Smooth muscle cell (in vitro differentiated cells): ENCODE data around the gene ZNF513. TPM values are rescaled to one million over a fixed set of nuclear protein-coding genes. Genes with fewer than 3 reads are reported as not detected.

Source experiments
- DNase-seq: peaks from one replicate; lab custom pipeline; 2025; ENCODE audit not compliant: unreplicated experiment; lab: John Stamatoyannopoulos, UW
- H2AFZ ChIP-seq: fragments of 200-600 bp; sonication (generic); 2 replicates; pipeline ENCODE4 v1.6.0; 2016; ENCODE audit warnings: antibody characterized with exemption, low read depth, mild to moderate bottlenecking
- H3F3A ChIP-seq: fragments of 200-600 bp; sonication (generic); 2 replicates; pipeline ENCODE4 v1.6.0; 2017; ENCODE audit warnings: antibody characterized with exemption, low read depth
- H3K27ac ChIP-seq: fragments of 200-600 bp; sonication (generic); 2 replicates; pipeline ENCODE4 v1.5.1; 2016; ENCODE audit warnings: low read depth, mild to moderate bottlenecking
- H3K27me3 ChIP-seq: fragments of 200-600 bp; sonication (generic); 2 replicates; pipeline ENCODE4 v1.6.1; 2016; ENCODE audit warnings: low read depth, mild to moderate bottlenecking
- H3K36me3 ChIP-seq: fragments of 200-600 bp; sonication (generic); 2 replicates; pipeline ENCODE4 v1.5.1; 2016; ENCODE audit warnings: low read depth
- H3K4me1 ChIP-seq: fragments of 200-600 bp; sonication (generic); 2 replicates; pipeline ENCODE4 v1.5.1; 2016; ENCODE audit warnings: low read depth
- H3K4me2 ChIP-seq: fragments of 200-600 bp; sonication (generic); 2 replicates; pipeline ENCODE4 v1.6.0; 2016; ENCODE audit warnings: mild to moderate bottlenecking
- H3K4me3 ChIP-seq: fragments of 200-600 bp; sonication (generic); 2 replicates; pipeline ENCODE4 v1.5.1; 2016; ENCODE audit warnings: mild to moderate bottlenecking
- H3K79me2 ChIP-seq: fragments of 200-600 bp; sonication (generic); 2 replicates; pipeline ENCODE4 v1.6.0; 2016; ENCODE audit warnings: low read depth, mild to moderate bottlenecking
- H3K9ac ChIP-seq: fragments of 200-600 bp; sonication (generic); 2 replicates; pipeline ENCODE4 v1.6.0; 2016; ENCODE audit warnings: low read depth
- H3K9me3 ChIP-seq: fragments of 200-600 bp; sonication (generic); replicated peaks from 2 replicates; pipeline ENCODE4 v1.5.1; 2016; ENCODE audit warnings: low read depth
- H4K20me1 ChIP-seq: fragments of 200-600 bp; sonication (generic); 2 replicates; pipeline ENCODE4 v1.6.0; 2016; ENCODE audit warnings: low read depth
- CTCF ChIP-seq: fragments of 200-600 bp; sonication (generic); IDR thresholded peaks from 2 replicates; pipeline ENCODE4 v1.5.1; 2017; ENCODE audit warnings: borderline replicate concordance, mild to moderate bottlenecking, antibody characterized with exemption; ENCODE audit not compliant: insufficient read depth, poor library complexity, severe bottlenecking
- WGBS: methylation state at CpG from one replicate; pipeline ENCODE4 v1.1.7; 2016; ENCODE audit warnings: low lambda C conversion rate; 5-methylcytosine and 5-hydroxymethylcytosine counted together
- polyA plus RNA-seq: library from polyadenylated mRNA; unstranded; fragments of >200 nt; fragmentation: Nextera tagmentation; extraction: Ambion mirVana; gene quantifications from 2 replicates; pipeline ENCODE4 v1.2.1, GENCODE V29; 2016
- total RNA-seq: library from RNA; depleted of rRNA; stranded (reverse); fragments of >200 nt; gene quantifications from 2 replicates; pipeline ENCODE4 v1.2.3, GENCODE V29; 2014

Gene ZNF513
- total and polyA plus RNA-seq, 2 experiments from 2014 or later, result 7.6 to 21.3 TPM

GRCh38 chr2:27377618-27378095 lies 2.9 kb downstream of the ZNF513 start:
- no peaks in the 10 kb centered on the region for H3K9me3 ChIP-seq
- no peak overlapping the region for H3K4me3 ChIP-seq
- H3K9ac ChIP-seq, result no peak overlapping the region
- H4K20me1 ChIP-seq, result no peaks in the 10 kb centered on the region
- WGBS, result 94% methylated on average over 18 of the region's 18 CpGs
- H3F3A ChIP-seq, result peaks cover 3% of the 10 kb centered on the region
- H3K4me1 ChIP-seq, result peaks cover 7% of the 10 kb centered on the region
- H2AFZ ChIP-seq, result no peak overlapping the region
- no peak for TF ChIP-seq CTCF
- DNase-seq, result no peak
- H3K79me2 ChIP-seq, result peaks cover 21% of the 10 kb centered on the region
- no peak overlapping the region for H3K4me2 ChIP-seq
- H3K27me3 ChIP-seq, result no peaks in the 10 kb centered on the region
- peak overlapping the region; percentile 19 for H3K27ac ChIP-seq
- H3K36me3 ChIP-seq, result no peaks in the 10 kb centered on the region

- Histone ChIP-seq H3K4me2 (no peak overlapping the region), H3K36me3 (no peaks in the 10 kb centered on the region), H3K9ac (no peak overlapping the region), H3K9me3 (no peaks in the 10 kb centered on the region), H3K27me3 (no peaks in the 10 kb centered on the region), H3K79me2 (peaks cover 27% of the 10 kb centered on the region), H3K4me3 (no peak overlapping the region), H4K20me1 (peaks cover 4% of the 10 kb centered on the region), H3K4me1 (peaks cover 7% of the 10 kb centered on the region), H2AFZ (no peak overlapping the region), H3F3A (peaks cover 3% of the 10 kb centered on the region), H3K27ac (no peak overlapping the region)
- no peak for TF ChIP-seq CTCF
- WGBS, result 91% methylated on average over 10 of the region's 10 CpGs
- DNase-seq, result no peak
Measured at GRCh38 chr2:27376866-27377617, 3.5 kb downstream of the ZNF513 start.

- Histone ChIP-seq H3K9ac (no peak overlapping the region), H3K4me3 (no peak overlapping the region), H3K9me3 (no peaks in the 10 kb centered on the region), H3K27me3 (no peaks in the 10 kb centered on the region), H3K36me3 (no peaks in the 10 kb centered on the region), H3K27ac (no peak overlapping the region), H3K4me2 (no peak overlapping the region), H3K4me1 (peaks cover 13% of the 10 kb centered on the region), H3F3A (peaks cover 3% of the 10 kb centered on the region), H2AFZ (no peak overlapping the region), H4K20me1 (peaks cover 10% of the 10 kb centered on the region), H3K79me2 (peaks cover 34% of the 10 kb centered on the region)
- 93% methylated on average over 16 of the region's 16 CpGs for WGBS
- no peak for DNase-seq
- TF ChIP-seq CTCF, result no peak
Measured at GRCh38 chr2:27376151-27376865, 4.2 kb downstream of the ZNF513 start.
